ENCODE measurements around the gene UGT1A4. TPM values are rescaled to one million over a fixed set of nuclear protein-coding genes. Genes with fewer than 3 reads are reported as not detected.

UGT1A4 gene
- total RNA-seq, 1 donor from 2014 or later = not detected

- H3K4me1 Mint-ChIP-seq = no peaks in the 10 kb centered on the region
- peaks cover 6% of the 10 kb centered on the region for H3K9me3 Mint-ChIP-seq
- peak in 1 of 2 experiments; percentile 32 for DNase-seq (ENCODE audit: low spot score in 2 of 2, unreplicated experiment in 2 of 2)
- H3K27me3 Mint-ChIP-seq (ENCODE audit: low read depth) = peaks cover 23% of the 10 kb centered on the region
- no peak for TF ChIP-seq CTCF (IDR thresholded peaks at IDR 0.05; ENCODE audit: unreplicated experiment)
- no peak overlapping the region for H3K4me3 Mint-ChIP-seq
- H3K27ac Mint-ChIP-seq = no peak overlapping the region
- no peaks in the 10 kb centered on the region for H3K36me3 Mint-ChIP-seq
Observed at GRCh38 chr2:233800208-233800607, 81.7 kb downstream of the UGT1A4 start.

- peak; percentile 6 to 14 for DNase-seq (ENCODE audit: low spot score in 2 of 2, unreplicated experiment in 2 of 2)
- Mint-ChIP-seq H3K4me1 (no peaks in the 10 kb centered on the region), H3K4me3 (no peak overlapping the region), H3K36me3 (no peaks in the 10 kb centered on the region), H3K9me3 (peaks cover 6% of the 10 kb centered on the region), H3K27ac (no peak overlapping the region), H3K27me3 (ENCODE audit: low read depth) (peaks cover 33% of the 10 kb centered on the region)
- TF ChIP-seq CTCF (IDR thresholded peaks at IDR 0.05; ENCODE audit: unreplicated experiment) = no peak
Observed at GRCh38 chr2:233801357-233802131, 83.0 kb downstream of the UGT1A4 start.

GRCh38 chr2:233802132-233802815 is 83.7 kb downstream of the UGT1A4 start:
- no peak for TF ChIP-seq CTCF (IDR thresholded peaks at IDR 0.05; ENCODE audit: unreplicated experiment)
- no peak for DNase-seq (ENCODE audit: low spot score in 2 of 2, unreplicated experiment in 2 of 2)
- no peak overlapping the region for H3K27ac Mint-ChIP-seq

GRCh38 chr2:233803292-233803911 is 84.9 kb downstream of the UGT1A4 start:
- Mint-ChIP-seq H3K27ac (no peak overlapping the region), H3K4me3 (no peak overlapping the region), H3K4me1 (no peaks in the 10 kb centered on the region), H3K27me3 (ENCODE audit: low read depth) (peaks cover 37% of the 10 kb centered on the region), H3K9me3 (peaks cover 6% of the 10 kb centered on the region), H3K36me3 (no peaks in the 10 kb centered on the region)
- TF ChIP-seq CTCF (IDR thresholded peaks at IDR 0.05; ENCODE audit: unreplicated experiment) = no peak
- peak in 1 of 2 experiments; percentile 29 for DNase-seq (ENCODE audit: low spot score in 2 of 2, unreplicated experiment in 2 of 2)

More at GRCh38 chr2:233802132-233802815, 83.7 kb downstream of the UGT1A4 start:
- Mint-ChIP-seq H3K4me3 (no peak overlapping the region), H3K4me1 (no peaks in the 10 kb centered on the region), H3K36me3 (no peaks in the 10 kb centered on the region), H3K9me3 (peaks cover 6% of the 10 kb centered on the region), H3K27me3 (ENCODE audit: low read depth) (peaks cover 33% of the 10 kb centered on the region)

- peak in 1 of 2 experiments; percentile 31 for DNase-seq (ENCODE audit: low spot score in 2 of 2, unreplicated experiment in 2 of 2)
- Mint-ChIP-seq H3K27me3 (ENCODE audit: low read depth) (peaks cover 40% of the 10 kb centered on the region), H3K27ac (no peak overlapping the region), H3K36me3 (no peaks in the 10 kb centered on the region), H3K4me3 (no peak overlapping the region), H3K9me3 (peaks cover 6% of the 10 kb centered on the region), H3K4me1 (no peaks in the 10 kb centered on the region)
- no peak for TF ChIP-seq CTCF (IDR thresholded peaks at IDR 0.05; ENCODE audit: unreplicated experiment)
Observed at GRCh38 chr2:233803994-233804393, 85.5 kb downstream of the UGT1A4 start.

Data from mesothelial cell of epicardium (in vitro differentiated cells).